Esophagus squamous epithelium (tissue), 4 donors: ENCODE data around the gene WDR46.

Experiments used
- POLR2A ChIP-seq, 4 donors: fragments of 450-650 bp; IDR thresholded peaks; one replicate each; pipeline ENCODE4 v1.6.1; 2017; ENCODE audit warnings: antibody characterized with exemption in 4 of 4, mild to moderate bottlenecking in 4 of 4, moderate library complexity in 3 of 4
- TF ChIP-seq, protein P1 (sequence below), 6 experiments: fragments of 450-650 bp in 4 of 6; fragments of 200-600 bp in 2 of 6; sonication (generic) in 2 of 6; IDR thresholded peaks; one replicate each; pipeline ENCODE4 v1.5.1; 2016 to 2019; ENCODE audit warnings: antibody characterized with exemption in 6 of 6, mild to moderate bottlenecking in 4 of 6, moderate library complexity in 4 of 6

DNA sequence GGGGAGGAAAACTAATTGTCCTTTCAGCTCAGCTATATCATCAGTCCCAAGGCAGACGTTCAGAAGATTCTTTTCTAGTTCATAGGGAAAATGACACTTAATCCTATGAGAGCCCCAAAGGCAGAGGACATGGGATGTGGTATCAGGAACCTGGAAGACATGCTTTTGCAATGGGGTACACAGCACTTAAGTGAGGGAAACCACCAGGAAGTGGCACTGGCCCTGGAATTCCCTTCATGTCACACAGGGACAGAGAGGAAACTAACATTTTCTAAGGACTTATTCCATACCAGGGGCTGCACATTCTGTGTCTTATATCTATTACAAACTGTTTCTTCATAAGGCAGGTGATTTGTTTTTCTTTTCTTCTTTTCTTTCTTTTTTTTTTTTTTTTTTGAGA is 45.6 kb downstream of the WDR46 start:
- TF ChIP-seq POLR2A (IDR thresholded peaks at IDR 0.05), result no peak
- TF ChIP-seq, protein P1, sequence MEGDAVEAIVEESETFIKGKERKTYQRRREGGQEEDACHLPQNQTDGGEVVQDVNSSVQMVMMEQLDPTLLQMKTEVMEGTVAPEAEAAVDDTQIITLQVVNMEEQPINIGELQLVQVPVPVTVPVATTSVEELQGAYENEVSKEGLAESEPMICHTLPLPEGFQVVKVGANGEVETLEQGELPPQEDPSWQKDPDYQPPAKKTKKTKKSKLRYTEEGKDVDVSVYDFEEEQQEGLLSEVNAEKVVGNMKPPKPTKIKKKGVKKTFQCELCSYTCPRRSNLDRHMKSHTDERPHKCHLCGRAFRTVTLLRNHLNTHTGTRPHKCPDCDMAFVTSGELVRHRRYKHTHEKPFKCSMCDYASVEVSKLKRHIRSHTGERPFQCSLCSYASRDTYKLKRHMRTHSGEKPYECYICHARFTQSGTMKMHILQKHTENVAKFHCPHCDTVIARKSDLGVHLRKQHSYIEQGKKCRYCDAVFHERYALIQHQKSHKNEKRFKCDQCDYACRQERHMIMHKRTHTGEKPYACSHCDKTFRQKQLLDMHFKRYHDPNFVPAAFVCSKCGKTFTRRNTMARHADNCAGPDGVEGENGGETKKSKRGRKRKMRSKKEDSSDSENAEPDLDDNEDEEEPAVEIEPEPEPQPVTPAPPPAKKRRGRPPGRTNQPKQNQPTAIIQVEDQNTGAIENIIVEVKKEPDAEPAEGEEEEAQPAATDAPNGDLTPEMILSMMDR (IDR thresholded peaks at IDR 0.05), result no peak
